GM13977 (cell line): ENCODE results near the gene C19orf85.

Source experiments
- DNase-seq: peaks from one replicate; pipeline ENCODE4 v3.0.0; 2012; ENCODE audit warnings: low spot score
- in situ Hi-C: fragments of 300-500 bp; cut with MboI; formaldehyde crosslinking; loops from one replicate; pipeline ENCODE4 v1.12.0; 2022; ENCODE audit warnings: low sequenced_read_pairs, low pct_unique_long_range_greater_than_20kb, mixed read lengths, inconsistent platforms; ENCODE audit not compliant: unreplicated experiment
- TF ChIP-seq, protein P1 (sequence below): IDR thresholded peaks from 2 replicates; pipeline ENCODE4 v1.5.1; 2012; ENCODE audit warnings: mild to moderate bottlenecking, control low read depth; ENCODE audit not compliant: insufficient read depth; ENCODE audit errors: extremely low read depth, missing control alignments

C19orf85 gene

DNA sequence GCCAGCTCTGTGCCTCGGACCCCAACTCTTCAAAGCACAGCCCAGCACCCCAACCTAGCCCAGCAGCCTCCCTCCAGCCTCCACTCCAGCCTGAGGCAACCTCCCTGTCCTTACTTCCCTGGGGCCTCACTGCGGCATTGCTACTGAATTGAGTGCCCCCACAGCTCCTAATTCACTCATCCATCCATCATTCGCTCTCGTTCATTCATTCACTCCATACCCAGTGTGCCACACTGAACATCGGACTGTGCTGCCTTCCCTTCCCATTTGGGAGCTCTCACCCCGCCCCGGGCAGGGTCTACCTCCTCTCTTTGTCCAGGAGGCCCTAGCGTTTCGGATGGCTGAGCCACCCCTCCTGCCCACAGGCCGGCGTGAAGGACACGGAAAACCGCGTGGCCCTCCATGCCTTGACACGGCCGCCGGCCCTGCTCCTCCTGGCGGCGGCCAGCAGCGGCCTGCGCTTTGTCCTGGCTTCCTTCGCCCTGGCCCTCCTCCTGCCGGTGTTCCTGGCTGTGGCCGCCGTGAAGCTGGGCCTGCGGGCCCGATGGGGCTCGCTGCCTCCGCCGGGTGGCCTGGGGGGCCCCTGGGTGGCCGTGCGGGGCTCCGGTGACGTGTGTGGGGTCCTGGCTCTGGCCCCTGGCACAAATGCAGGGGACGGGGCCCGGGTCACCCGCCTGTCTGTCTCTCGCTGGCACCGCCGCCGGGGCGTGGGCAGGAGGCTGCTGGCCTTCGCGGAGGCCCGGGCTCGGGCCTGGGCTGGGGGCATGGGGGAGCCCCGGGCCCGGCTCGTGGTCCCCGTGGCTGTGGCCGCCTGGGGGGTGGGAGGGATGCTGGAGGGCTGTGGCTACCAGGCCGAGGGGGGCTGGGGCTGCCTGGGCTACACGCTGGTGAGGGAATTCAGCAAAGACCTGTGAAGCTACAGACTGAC is 21.8 kb upstream of the C19orf85 start:
- DNase-seq: no peak
- TF ChIP-seq, protein P1, sequence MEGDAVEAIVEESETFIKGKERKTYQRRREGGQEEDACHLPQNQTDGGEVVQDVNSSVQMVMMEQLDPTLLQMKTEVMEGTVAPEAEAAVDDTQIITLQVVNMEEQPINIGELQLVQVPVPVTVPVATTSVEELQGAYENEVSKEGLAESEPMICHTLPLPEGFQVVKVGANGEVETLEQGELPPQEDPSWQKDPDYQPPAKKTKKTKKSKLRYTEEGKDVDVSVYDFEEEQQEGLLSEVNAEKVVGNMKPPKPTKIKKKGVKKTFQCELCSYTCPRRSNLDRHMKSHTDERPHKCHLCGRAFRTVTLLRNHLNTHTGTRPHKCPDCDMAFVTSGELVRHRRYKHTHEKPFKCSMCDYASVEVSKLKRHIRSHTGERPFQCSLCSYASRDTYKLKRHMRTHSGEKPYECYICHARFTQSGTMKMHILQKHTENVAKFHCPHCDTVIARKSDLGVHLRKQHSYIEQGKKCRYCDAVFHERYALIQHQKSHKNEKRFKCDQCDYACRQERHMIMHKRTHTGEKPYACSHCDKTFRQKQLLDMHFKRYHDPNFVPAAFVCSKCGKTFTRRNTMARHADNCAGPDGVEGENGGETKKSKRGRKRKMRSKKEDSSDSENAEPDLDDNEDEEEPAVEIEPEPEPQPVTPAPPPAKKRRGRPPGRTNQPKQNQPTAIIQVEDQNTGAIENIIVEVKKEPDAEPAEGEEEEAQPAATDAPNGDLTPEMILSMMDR: no peak
- in situ Hi-C loops: no loop called here

GRCh38 chr19:55485439-55486011 is 21.0 kb upstream of the C19orf85 start:
- TF ChIP-seq, protein P1: no peak
- in situ Hi-C loops: no loop called here
- DNase-seq: no peak

GRCh38 chr19:55484593-55485438 is 20.3 kb upstream of the C19orf85 start, which contains the start of gene NAT14:
Gene NAT14, plus strand, starts transcription at chr19:55485188. Its CDS starts 521 bp downstream, at chr19:55485709.
- peak; percentile 97 for DNase-seq
- in situ Hi-C loops: no loop called here
- TF ChIP-seq, protein P1: no peak

- no peak for DNase-seq
- TF ChIP-seq, protein P1: no peak
- in situ Hi-C loops: no loop called here
Measured at GRCh38 chr19:55483706-55484592, 19.4 kb upstream of the C19orf85 start.

DNA sequence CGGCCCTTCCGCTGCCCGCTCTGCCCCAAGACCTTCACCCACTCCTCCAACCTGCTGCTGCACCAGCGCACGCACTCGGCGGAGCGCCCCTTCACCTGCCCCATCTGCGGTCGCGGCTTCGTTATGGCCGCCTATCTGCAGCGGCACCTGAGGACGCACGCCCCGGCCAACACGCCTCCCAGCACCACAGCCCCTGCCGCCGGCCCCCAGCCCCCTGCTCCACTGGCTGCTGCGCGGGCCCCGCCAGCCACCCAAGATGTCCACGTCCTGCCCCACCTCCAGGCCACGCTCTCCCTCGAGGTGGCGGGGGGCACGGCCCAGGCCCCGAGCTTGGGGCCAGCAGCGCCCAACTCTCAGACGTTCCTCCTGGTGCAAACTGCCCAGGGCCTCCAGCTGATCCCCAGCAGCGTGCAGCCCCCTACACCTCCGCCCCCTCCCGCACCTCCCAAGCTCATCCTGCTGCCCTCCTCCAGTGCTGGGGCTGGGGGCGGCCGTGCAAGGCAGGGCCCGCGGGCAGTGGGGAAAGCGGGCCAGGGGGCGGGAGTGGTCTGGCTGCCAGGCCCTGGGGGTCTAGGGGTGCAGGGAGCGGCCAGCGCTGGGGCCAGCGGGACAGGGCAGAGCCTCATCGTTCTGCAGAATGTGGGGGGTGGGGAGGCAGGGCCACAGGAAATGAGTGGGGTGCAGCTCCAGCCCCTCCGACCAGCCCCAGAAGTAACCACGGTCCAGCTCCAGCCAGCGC is 18.6 kb upstream of the C19orf85 start:
- in situ Hi-C loops: no loop called here
- no peak for DNase-seq
- TF ChIP-seq, protein P1: no peak
